GM18498 (cell line): Measurements from ENCODE around the gene CNPY4.

Source experiments
- ATAC-seq: cut with Tn5 transposase; IDR thresholded peaks from one replicate; pipeline ENCODE4 v1.9.1; 2021; ENCODE audit warnings: mild to moderate bottlenecking, moderate library complexity; ENCODE audit not compliant: unreplicated experiment

The CNPY4 gene

GRCh38 chr7:100090527-100091410 lies 28.7 kb upstream of the CNPY4 start:
- no peak for ATAC-seq

DNA sequence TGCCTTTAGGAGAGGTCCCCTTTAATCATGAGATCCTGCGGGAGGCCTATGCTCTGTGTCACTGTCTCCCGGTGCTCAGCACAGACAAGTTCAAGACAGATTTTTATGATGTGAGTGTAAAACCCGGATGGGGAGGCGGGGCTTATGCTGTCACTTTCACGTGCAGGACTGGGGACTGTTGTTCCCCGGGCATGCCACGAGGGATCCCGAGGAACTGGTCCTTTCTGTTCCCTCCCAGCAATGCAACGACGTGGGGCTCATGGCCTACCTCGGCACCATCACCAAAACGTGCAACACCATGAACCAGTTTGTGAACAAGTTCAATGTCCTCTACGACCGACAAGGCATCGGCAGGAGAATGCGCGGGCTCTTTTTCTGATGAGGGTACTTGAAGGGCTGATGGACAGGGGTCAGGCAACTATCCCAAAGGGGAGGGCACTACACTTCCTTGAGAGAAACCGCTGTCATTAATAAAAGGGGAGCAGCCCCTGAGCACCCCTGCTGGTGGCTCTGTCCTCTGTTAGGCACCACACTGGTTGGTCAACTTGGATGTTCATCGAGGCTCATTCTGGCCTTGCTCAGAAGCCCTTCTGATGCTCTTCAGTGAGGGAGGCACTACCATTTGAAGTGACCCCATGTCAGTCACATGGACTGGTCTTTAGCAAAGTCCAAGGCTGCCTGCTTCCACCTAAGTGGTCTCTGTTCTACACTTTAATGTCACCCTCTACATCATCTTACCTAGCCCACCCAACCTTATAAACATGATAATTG lies 27.8 kb upstream of the CNPY4 start:
- no peak for ATAC-seq

DNA sequence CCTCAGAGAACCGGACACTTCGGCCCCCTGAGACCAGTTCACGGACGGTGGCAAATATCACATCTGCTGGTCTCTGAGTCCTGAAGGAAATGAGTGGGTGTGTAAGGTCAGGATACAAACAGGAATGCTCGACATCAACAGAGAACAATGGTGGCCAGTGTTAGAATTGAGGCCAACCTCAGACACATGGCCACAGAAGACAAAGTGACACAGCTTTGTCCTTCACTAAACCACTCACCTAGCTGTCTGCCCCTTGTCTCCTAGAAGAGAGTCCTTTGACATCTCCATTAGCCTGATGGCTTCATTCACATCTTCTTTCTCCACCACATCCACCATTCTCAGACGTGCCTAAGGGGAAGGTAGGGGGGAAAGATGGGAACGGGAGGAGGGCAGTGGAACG lies 26.4 kb upstream of the CNPY4 start:
- ATAC-seq: no peak

DNA sequence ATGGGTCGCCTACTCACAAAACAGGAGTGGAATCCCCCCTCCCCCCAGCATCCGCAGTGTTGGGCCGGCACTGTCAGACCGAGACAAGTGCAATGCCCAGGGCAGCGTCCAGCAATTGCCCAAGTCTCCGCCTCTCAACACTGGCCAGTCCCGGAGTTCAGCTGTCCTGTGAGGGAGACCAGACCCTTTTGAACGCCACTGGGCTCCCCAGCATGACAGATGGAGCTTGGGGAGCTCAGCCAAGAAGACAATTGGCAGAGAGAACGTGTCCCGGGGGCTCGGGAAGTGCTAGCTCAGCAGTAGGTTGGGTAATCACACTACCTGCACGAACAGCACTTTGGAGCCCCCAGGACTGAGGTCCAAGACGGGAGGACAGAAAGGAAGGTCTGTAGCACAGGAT lies 25.9 kb upstream of the CNPY4 start:
- no peak for ATAC-seq

- ATAC-seq: no peak
Measured at GRCh38 chr7:100093925-100094486, 25.4 kb upstream of the CNPY4 start.

- ATAC-seq: no peak
Measured at GRCh38 chr7:100095289-100095688, 24.1 kb upstream of the CNPY4 start.

- ATAC-seq: no peak
Measured at GRCh38 chr7:100095704-100096103, 23.7 kb upstream of the CNPY4 start.

GRCh38 chr7:100098913-100099312 lies 20.5 kb upstream of the CNPY4 start:
- no peak for ATAC-seq

GRCh38 chr7:100099452-100099851 lies 20.0 kb upstream of the CNPY4 start:
- ATAC-seq: no peak

DNA sequence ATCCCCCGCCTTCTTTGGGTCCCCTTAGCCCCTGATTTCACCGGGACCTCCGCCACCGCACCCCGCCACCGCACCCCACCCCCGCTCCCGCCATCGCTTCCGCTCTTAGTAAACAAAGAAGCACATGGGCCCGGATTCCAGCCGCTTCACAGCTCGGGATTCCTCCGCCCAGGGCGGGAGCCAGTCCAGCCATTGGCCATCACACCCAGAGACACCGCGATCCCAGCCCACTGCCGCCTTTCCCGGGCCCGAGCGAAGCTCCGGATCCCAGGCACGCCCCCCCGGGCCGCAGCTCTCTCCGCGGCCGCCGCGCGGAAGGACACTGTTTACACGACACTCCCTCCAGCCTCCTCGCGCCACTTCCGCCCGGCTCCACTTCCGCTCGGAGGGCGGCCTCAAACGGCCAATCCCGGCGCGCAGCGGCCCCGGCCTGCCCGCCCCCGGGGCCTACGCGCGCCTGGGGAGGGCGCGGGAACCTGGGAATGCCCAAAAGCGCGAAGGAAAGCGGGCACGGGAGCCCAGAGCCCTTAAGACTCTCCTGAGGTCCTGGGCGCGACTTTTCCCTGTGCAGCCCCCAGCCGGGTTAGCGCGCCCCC lies 18.9 kb upstream of the CNPY4 start:
- ATAC-seq: peak; percentile 69

- ATAC-seq: peak; percentile 85
Measured at GRCh38 chr7:100101016-100101862, 18.2 kb upstream of the CNPY4 start, which contains the start of the genes AP4M1 and MCM7. AP4M1 (plus strand) TSS chr7:100101643; CDS start chr7:100101715, 72 bp downstream. MCM7 (minus strand) TSS chr7:100101397; CDS start chr7:100101294, 103 bp downstream.

DNA sequence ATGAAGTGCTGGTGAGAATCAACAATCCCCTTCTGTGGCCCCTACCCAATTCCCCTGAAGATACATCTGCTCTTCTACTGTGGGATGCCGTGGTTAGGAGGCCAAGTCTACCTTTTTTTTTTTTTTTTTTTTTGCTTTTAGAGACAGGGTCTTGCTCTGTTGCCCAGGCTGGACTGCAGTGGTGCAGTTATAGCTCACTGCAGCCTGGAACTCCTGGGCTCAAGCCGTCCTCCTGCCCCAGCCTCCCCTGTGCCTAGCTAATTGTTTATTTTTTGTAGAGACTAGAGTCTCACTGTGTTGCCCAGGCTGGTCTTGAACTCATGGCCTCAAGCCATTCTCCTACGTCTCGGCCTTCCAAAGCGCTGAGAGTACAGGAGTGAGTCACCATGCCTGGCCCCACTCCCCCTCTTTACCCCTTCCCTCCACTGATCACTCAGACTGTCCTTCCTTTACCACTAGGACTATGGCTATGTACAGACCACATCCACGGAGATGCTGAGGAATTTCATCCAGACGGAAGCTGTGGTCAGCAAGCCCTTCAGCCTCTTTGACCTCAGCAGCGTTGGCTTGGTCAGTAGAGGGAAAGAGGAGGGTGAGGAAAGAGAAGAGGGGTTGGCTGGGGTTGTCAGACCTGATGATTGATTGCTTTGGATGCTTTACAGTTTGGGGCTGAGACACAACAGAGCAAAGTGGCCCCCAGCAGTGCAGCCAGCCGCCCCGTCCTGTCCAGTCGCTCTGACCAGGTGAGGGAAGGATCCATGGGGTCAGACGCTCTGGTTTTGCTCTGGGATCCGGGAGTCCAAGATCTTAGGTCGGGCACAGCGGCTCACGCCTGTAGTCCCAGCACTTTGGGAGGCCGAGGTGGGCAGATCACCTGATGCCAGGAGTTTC lies 16.2 kb upstream of the CNPY4 start:
- no peak for ATAC-seq

DNA sequence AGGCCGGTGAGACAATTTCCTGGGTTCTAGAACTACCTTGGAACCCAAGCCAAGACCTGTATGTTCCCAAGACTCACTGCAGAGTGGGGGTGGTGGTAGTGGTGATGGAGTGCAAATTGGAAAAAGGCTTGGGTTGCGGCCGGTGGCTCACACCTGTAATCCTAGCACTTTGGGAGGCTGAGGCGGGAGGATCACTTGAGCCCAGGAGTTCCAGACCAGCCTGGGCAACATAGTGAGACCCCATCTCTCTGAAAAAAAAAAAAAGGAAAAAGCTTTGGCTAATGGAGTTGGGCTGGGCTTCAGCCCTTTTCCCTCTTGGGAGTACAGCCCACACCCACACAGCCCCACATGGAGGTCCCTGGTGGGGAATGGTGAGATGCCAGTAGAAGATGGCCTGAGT lies 13.9 kb upstream of the CNPY4 start:
- ATAC-seq: no peak

- ATAC-seq: no peak
Measured at GRCh38 chr7:100106633-100107032, 12.8 kb upstream of the CNPY4 start.

- ATAC-seq: no peak
Measured at GRCh38 chr7:100107125-100107737, 12.2 kb upstream of the CNPY4 start.

GRCh38 chr7:100107890-100108289 lies 11.5 kb upstream of the CNPY4 start:
- ATAC-seq: no peak

GRCh38 chr7:100109521-100110163 lies 9.8 kb upstream of the CNPY4 start:
- no peak for ATAC-seq

- no peak for ATAC-seq
Measured at GRCh38 chr7:100111156-100111555, 8.3 kb upstream of the CNPY4 start.
